PC-9 (cell line): ENCODE data around the gene ANKRD11.

Experiments used
- CTCF ChIP-seq: fragments of 200-600 bp; sonication (generic); conservative IDR thresholded peaks from 2 replicates; pipeline ENCODE4 v1.6.1; 2017; ENCODE audit warnings: mixed run types, antibody characterized with exemption, mild to moderate bottlenecking, moderate library complexity
- EZH2 ChIP-seq: fragments of 200-600 bp; sonication (generic); IDR thresholded peaks from 2 replicates; pipeline ENCODE4 v1.8.0; 2017; ENCODE audit warnings: antibody characterized with exemption, low read depth

- TF ChIP-seq CTCF: no peak
- TF ChIP-seq EZH2: no peak
Observed at GRCh38 chr16:89281189-89281577, 209.2 kb downstream of the ANKRD11 start.
